IMR-90 (cell line): ENCODE results near the gene DNAH17. TPM values are rescaled to one million over a fixed set of nuclear protein-coding genes. Genes with fewer than 3 reads are reported as not detected.

Source experiments
- ATAC-seq: fragments of 200-7000 bp; cut with Tn5 transposase; 2 replicates; pipeline ENCODE4 v1.9.1; 2020; ENCODE audit warnings: low read depth, mild to moderate bottlenecking, moderate library complexity
- BruUV-seq: library from RNA; stranded (reverse); fragments of 400-500 nt; replicated peaks from 2 replicates; lab custom pipeline; 2021; lab: Mats Ljungman, UMichigan
- CTCF ChIA-PET: fragments of 300-600 bp; formaldehyde crosslinking; extraction: SDS; loops from one replicate; lab custom pipeline; 2021; ENCODE audit warnings: antibody characterized with exemption; lab: Yijun Ruan, JAX
- POLR2A ChIA-PET: fragments of 300-600 bp; sonication (Branson Sonifier 250); formaldehyde crosslinking; loops from one replicate; lab custom pipeline; 2022; ENCODE audit warnings: antibody characterized with exemption; ENCODE audit not compliant: unreplicated experiment; lab: Charles Lee
- DNase-seq: peaks from one replicate; pipeline ENCODE4 v3.0.0; 2013
- H2AFZ ChIP-seq: replicated peaks from 2 replicates; pipeline ENCODE3; 2013; ENCODE audit warnings: low read length, mild to moderate bottlenecking; ENCODE audit not compliant: poor library complexity
- H2AK5ac ChIP-seq: 2 replicates; pipeline ENCODE4 v1.6.1; 2013; ENCODE audit warnings: low read depth, low read length, inconsistent platforms
- H2AK9ac ChIP-seq: replicated peaks from 2 replicates; pipeline ENCODE3; 2013; ENCODE audit warnings: mild to moderate bottlenecking, low read depth, low read length, moderate library complexity; ENCODE audit not compliant: poor library complexity
- H2BK120ac ChIP-seq: 2 replicates; pipeline ENCODE4 v1.6.1; 2013; ENCODE audit warnings: low read depth, low read length, inconsistent platforms
- H2BK15ac ChIP-seq: 3 replicates; pipeline ENCODE4 v1.6.1; 2013; ENCODE audit warnings: low read depth, low read length, inconsistent platforms
- H2BK20ac ChIP-seq: 2 replicates; pipeline ENCODE4 v1.6.1; 2013; ENCODE audit warnings: low read depth, mild to moderate bottlenecking, inconsistent platforms, low read length, moderate library complexity
- H2BK5ac ChIP-seq: 2 replicates; pipeline ENCODE4 v1.6.1; 2013; ENCODE audit warnings: mild to moderate bottlenecking, low read depth, low read length, inconsistent platforms; ENCODE audit not compliant: poor library complexity, severe bottlenecking
- H3K14ac ChIP-seq: replicated peaks from 2 replicates; pipeline ENCODE4 v1.6.1; 2013; ENCODE audit warnings: low read depth, low read length, inconsistent platforms
- H3K18ac ChIP-seq: 2 replicates; pipeline ENCODE4 v1.6.1; 2013; ENCODE audit warnings: low read depth, low read length, control low read depth
- H3K23ac ChIP-seq: 2 replicates; pipeline ENCODE4 v1.6.1; 2013; ENCODE audit warnings: low read depth, low read length, inconsistent platforms
- H3K27ac ChIP-seq: 2 replicates; pipeline ENCODE4 v1.5.1; 2013; ENCODE audit warnings: mild to moderate bottlenecking, control low read depth, low read length; ENCODE audit not compliant: insufficient read depth
- H3K27me3 ChIP-seq: 2 replicates; pipeline ENCODE4 v1.6.1; 2013; ENCODE audit warnings: low read length; ENCODE audit not compliant: control insufficient read depth, insufficient read depth
- H3K36me3 ChIP-seq: 2 replicates; pipeline ENCODE4 v1.6.1; 2013; ENCODE audit warnings: low read length, mixed read lengths; ENCODE audit not compliant: control insufficient read depth, insufficient read depth
- H3K4ac ChIP-seq: 2 replicates; pipeline ENCODE4 v1.6.1; 2013; ENCODE audit warnings: low read depth, low read length, inconsistent platforms
- H3K4me1 ChIP-seq: 2 replicates; pipeline ENCODE4 v1.6.1; 2013; ENCODE audit warnings: low read length, mixed read lengths; ENCODE audit not compliant: control insufficient read depth, insufficient read depth
- H3K4me2 ChIP-seq: 2 replicates; pipeline ENCODE4 v1.6.1; 2013; ENCODE audit warnings: low read depth, mild to moderate bottlenecking, control low read depth, low read length, moderate library complexity
- H3K4me3 ChIP-seq: 2 replicates; pipeline ENCODE4 v1.5.1; 2013; ENCODE audit warnings: low read depth, mild to moderate bottlenecking, control low read depth, low read length, moderate library complexity; ENCODE audit not compliant: insufficient read depth
- H3K56ac ChIP-seq: 2 replicates; pipeline ENCODE4 v1.6.1; 2013; ENCODE audit warnings: low read length, inconsistent platforms; ENCODE audit not compliant: insufficient read depth; ENCODE audit errors: extremely low read depth
- H3K79me1 ChIP-seq, 2 experiments: 2 replicates each; pipeline ENCODE4 v1.6.1; 2013; ENCODE audit warnings: low read length in 2 of 2, inconsistent platforms in 1 of 2, low read depth in 1 of 2
- H3K9ac ChIP-seq: 2 replicates; pipeline ENCODE4 v1.6.1; 2013; ENCODE audit warnings: low read depth, low read length, control low read depth
- H3K9me1 ChIP-seq: 2 replicates; pipeline ENCODE4 v1.6.1; 2013; ENCODE audit warnings: low read length, inconsistent platforms; ENCODE audit not compliant: insufficient read depth
- H3K9me3 ChIP-seq: 2 replicates; pipeline ENCODE4 v1.6.1; 2013; ENCODE audit warnings: low read length; ENCODE audit not compliant: control insufficient read depth, insufficient read depth
- H4K20me1 ChIP-seq: 2 replicates; pipeline ENCODE4 v1.6.1; 2013; ENCODE audit warnings: low read length, inconsistent platforms; ENCODE audit not compliant: insufficient read depth
- H4K5ac ChIP-seq: 2 replicates; pipeline ENCODE4 v1.6.1; 2013; ENCODE audit warnings: mild to moderate bottlenecking, low read depth, low read length, control low read depth
- H4K8ac ChIP-seq, 2 experiments: 2 replicates each; pipeline ENCODE4 v1.6.1; 2013; ENCODE audit warnings: low read depth in 2 of 2, low read length in 2 of 2, control low read depth in 1 of 2, inconsistent platforms in 1 of 2
- H4K91ac ChIP-seq: 2 replicates; pipeline ENCODE4 v1.6.1; 2013; ENCODE audit warnings: low read depth, low read length, inconsistent platforms; ENCODE audit not compliant: insufficient read depth
- BHLHE40 ChIP-seq: fragments of 150-350 bp; IDR thresholded peaks from 2 replicates; pipeline ENCODE4 v1.6.1; 2016; ENCODE audit warnings: mild to moderate bottlenecking, low read depth, low read length
- CEBPB ChIP-seq: IDR thresholded peaks from 2 replicates; pipeline ENCODE4 v1.6.1; 2012; ENCODE audit warnings: low read depth, low read length, improper control_type of control experiment
- CHD1 ChIP-seq: IDR thresholded peaks from 2 replicates; pipeline ENCODE4 v1.6.1; 2012; ENCODE audit warnings: low read depth, low read length, improper control_type of control experiment
- CTCF ChIP-seq: conservative IDR thresholded peaks from 2 replicates; pipeline ENCODE4 v1.5.1; 2012; ENCODE audit warnings: mild to moderate bottlenecking, low read depth, low read length, improper control_type of control experiment
- ELK1 ChIP-seq: fragments of 150-350 bp; IDR thresholded peaks from 2 replicates; pipeline ENCODE4 v1.6.1; 2016; ENCODE audit warnings: low read depth, mild to moderate bottlenecking, low read length, moderate library complexity, borderline replicate concordance
- FOS ChIP-seq: fragments of 150-350 bp; IDR thresholded peaks from 2 replicates; pipeline ENCODE4 v1.6.1; 2016; ENCODE audit warnings: low read depth, low read length
- MAZ ChIP-seq: IDR thresholded peaks from 2 replicates; pipeline ENCODE4 v1.6.1; 2012; ENCODE audit warnings: low read depth, mild to moderate bottlenecking, low read length, improper control_type of control experiment, moderate library complexity, borderline replicate concordance
- MXI1 ChIP-seq: IDR thresholded peaks from 2 replicates; pipeline ENCODE4 v1.6.1; 2012; ENCODE audit warnings: low read depth, mild to moderate bottlenecking, low read length, moderate library complexity, borderline replicate concordance
- NFE2L2 ChIP-seq: fragments of 150-350 bp; IDR thresholded peaks from 2 replicates; pipeline ENCODE4 v1.6.1; 2016; ENCODE audit warnings: low read depth, mild to moderate bottlenecking, low read length
- POLR2A ChIP-seq: IDR thresholded peaks from 2 replicates; pipeline ENCODE4 v1.6.1; 2012; ENCODE audit warnings: mild to moderate bottlenecking, low read depth, low read length
- RCOR1 ChIP-seq: IDR thresholded peaks from 2 replicates; pipeline ENCODE4 v1.6.1; 2012; ENCODE audit warnings: mild to moderate bottlenecking, low read length, improper control_type of control experiment; ENCODE audit not compliant: insufficient replicate concordance
- WGBS, 2 experiments: methylation state at CpG; one replicate each; pipeline versions ENCODE4 v1.1.5 to v1.1.7; 2013; ENCODE audit warnings: missing lambda C conversion rate in 2 of 2; ENCODE audit not compliant: insufficient read length in 1 of 2; ENCODE audit errors: extremely low coverage in 2 of 2; 5-methylcytosine and 5-hydroxymethylcytosine counted together
- dilution Hi-C: fragments of 300-500 bp; cut with HindIII; formaldehyde crosslinking; loops from one replicate; pipeline ENCODE4 v1.14.3; 2018; ENCODE audit warnings: low sequenced_read_pairs; ENCODE audit not compliant: unreplicated experiment
- in situ Hi-C: fragments of 300-500 bp; cut with MboI; formaldehyde crosslinking; loops from 3 replicates; pipeline ENCODE4 v1.14.3; 2019; ENCODE audit warnings: low sequenced_read_pairs, inconsistent platforms, mixed read lengths
- intact Hi-C: fragments of 100-400 bp; cut with micrococcal nuclease; formaldehyde crosslinking; loops from 2 replicates; pipeline ENCODE4 v1.10.0; 2022
- polyA plus RNA-seq, 3 experiments: library from polyadenylated mRNA; depleted of rRNA; stranded (reverse); fragments of >200 nt; gene quantifications; 2 replicates each; pipeline ENCODE4 v1.2.3, GENCODE V29; 2012; ENCODE audit warnings: low replicate concordance in 1 of 3
- total RNA-seq: library from RNA; depleted of rRNA; stranded (reverse); fragments of >200 nt; gene quantifications from 2 replicates; pipeline ENCODE4 v1.2.3, GENCODE V29; 2012

Gene DNAH17
- total and polyA plus RNA-seq, 2 of the 4 experiments (the other 2 are of a cell fraction): not detected

DNA sequence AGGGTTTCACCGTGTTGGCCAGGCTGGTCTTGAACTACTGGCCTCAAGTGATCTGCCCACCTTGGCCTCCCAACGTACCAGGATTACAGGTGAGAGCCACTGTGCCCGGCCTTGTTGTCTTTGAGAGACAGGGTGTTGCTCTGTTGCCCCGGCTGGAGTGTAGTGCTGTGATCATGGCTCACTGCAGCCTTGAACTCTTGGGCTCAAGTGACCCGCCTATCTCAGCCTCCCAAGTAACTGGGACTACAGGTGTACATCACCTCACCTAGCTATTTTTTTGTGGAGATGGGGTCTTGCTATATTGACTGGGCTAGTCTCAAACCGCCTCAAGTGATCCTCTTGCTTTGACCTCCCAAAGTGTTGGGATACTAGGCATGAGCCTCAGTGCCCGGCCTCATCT lies 130.4 kb downstream of the DNAH17 start:
- ATAC-seq (no peak), DNase-seq (no peak)
- H2AK5ac ChIP-seq: no peak overlapping the region
- WGBS, 2 experiments: 92% methylated on average over 3 of the region's 7 CpGs; no CpG with 5 or more reads in 1 of the 2 experiments
- H3K9me1 ChIP-seq: no peaks in the 10 kb centered on the region
- in situ Hi-C loops: no loop called here
- no peak overlapping the region for H2BK120ac ChIP-seq
- TF ChIP-seq POLR2A (no peak), NFE2L2 (no peak), MAZ (no peak), CHD1 (no peak), ELK1 (no peak), FOS (no peak), CTCF (no peak), CEBPB (no peak), MXI1 (no peak), BHLHE40 (no peak), RCOR1 (no peak)
- H4K20me1 ChIP-seq: no peaks in the 10 kb centered on the region
- H4K8ac ChIP-seq: no peak overlapping the region
- H4K5ac ChIP-seq: no peak overlapping the region
- H3K4me1 ChIP-seq: peaks cover 10% of the 10 kb centered on the region; the same call in 1 of the 2 replicates
- H3K4me2 ChIP-seq: no peak overlapping the region
- no peak overlapping the region for H3K14ac ChIP-seq
- no TSS peak for BruUV-seq
- H4K91ac ChIP-seq: no peak overlapping the region
- no peak overlapping the region for H2BK15ac ChIP-seq
- no peak overlapping the region for H3K4me3 ChIP-seq
- CTCF ChIA-PET: no interaction called here
- H3K4ac ChIP-seq: no peak overlapping the region
- H3K18ac ChIP-seq: no peak overlapping the region
- H2AK9ac ChIP-seq: no peak overlapping the region
- intact Hi-C loops: no loop called here
- H2BK5ac ChIP-seq: no peak overlapping the region
- H3K23ac ChIP-seq: no peak overlapping the region
- no peak overlapping the region for H2BK20ac ChIP-seq
- no peak overlapping the region for H3K9ac ChIP-seq
- dilution Hi-C loops: no loop called here
- H3K79me1 ChIP-seq: no peaks in the 10 kb centered on the region
- H2AFZ ChIP-seq: no peak overlapping the region
- peaks cover 5% of the 10 kb centered on the region; the same call in 1 of the 2 replicates for H3K27me3 ChIP-seq
- H3K36me3 ChIP-seq: no peaks in the 10 kb centered on the region
- H3K9me3 ChIP-seq: peaks cover 2% of the 10 kb centered on the region; the same call in 1 of the 2 replicates
- no peak overlapping the region for H3K56ac ChIP-seq
- no peak overlapping the region for H3K27ac ChIP-seq
- POLR2A ChIA-PET: no interaction called here
